NCI-H460 (cell line): ENCODE data around the gene KAZN. TPM values are rescaled to one million over a fixed set of nuclear protein-coding genes. Genes with fewer than 3 reads are reported as not detected.

Experiments
- DNase-seq: peaks from one replicate; pipeline ENCODE4 v3.0.0-alpha.2; 2016; ENCODE audit warnings: low read depth; ENCODE audit errors: extremely low read depth
- total RNA-seq: library from RNA; depleted of rRNA; stranded (reverse); fragments of >200 nt; shearing (Covaris generic); gene quantifications from 2 replicates; pipeline ENCODE4 v1.2.3, GENCODE V29; 2014

KAZN gene
- total RNA-seq, 1 experiment from 2014 or later, result 1.9 TPM

- no peak for DNase-seq
Measured at GRCh38 chr1:15155888-15156741, 557.6 kb downstream of the KAZN start.

- DNase-seq, result no peak
Measured at GRCh38 chr1:15156807-15157380, 558.4 kb downstream of the KAZN start.

GRCh38 chr1:15157524-15158399 is 559.3 kb downstream of the KAZN start:
- no peak for DNase-seq

GRCh38 chr1:15158506-15159165 is 560.2 kb downstream of the KAZN start:
- no peak for DNase-seq

- DNase-seq, result no peak
Measured at GRCh38 chr1:15159166-15159555, 560.7 kb downstream of the KAZN start.

- no peak for DNase-seq
Measured at GRCh38 chr1:15160626-15161025, 562.1 kb downstream of the KAZN start.

GRCh38 chr1:15167386-15167785 is 568.9 kb downstream of the KAZN start:
- DNase-seq, result no peak
